GM23338 (cell line): ENCODE results near the gene FIGNL1. TPM values are rescaled to one million over a fixed set of nuclear protein-coding genes. Genes with fewer than 3 reads are reported as not detected.

ENCODE experiments used
- ATAC-seq: fragments of 200-7000 bp; cut with Tn5 transposase; 3 replicates; pipeline ENCODE4 v1.9.1; 2020
- DNase-seq: peaks from one replicate; pipeline ENCODE4 v3.0.0-alpha.2; 2015; ENCODE audit warnings: low spot score
- H2AFZ ChIP-seq: fragments of 200-600 bp; sonication (generic); 2 replicates; pipeline ENCODE4 v1.8.0; 2016; ENCODE audit warnings: antibody characterized with exemption, mild to moderate bottlenecking, moderate library complexity
- H3F3A ChIP-seq: fragments of 200-600 bp; sonication (generic); replicated peaks from 2 replicates; pipeline ENCODE4 v1.8.0; 2017; ENCODE audit warnings: antibody characterized with exemption, mixed run types, low read depth
- H3K27ac ChIP-seq: fragments of 200-600 bp; sonication (generic); 2 replicates; pipeline ENCODE4 v1.6.1; 2016; ENCODE audit warnings: low read depth
- H3K27me3 ChIP-seq: fragments of 200-600 bp; sonication (generic); 2 replicates; pipeline ENCODE4 v1.8.0; 2016; ENCODE audit warnings: mild to moderate bottlenecking, mixed run types, moderate library complexity; ENCODE audit not compliant: insufficient read depth
- H3K36me3 ChIP-seq: fragments of 200-600 bp; sonication (generic); 2 replicates; pipeline ENCODE4 v1.8.0; 2016; ENCODE audit warnings: mild to moderate bottlenecking; ENCODE audit not compliant: insufficient read depth
- H3K4me1 ChIP-seq: fragments of 200-600 bp; sonication (generic); 2 replicates; pipeline ENCODE4 v1.8.0; 2016; ENCODE audit warnings: mild to moderate bottlenecking, moderate library complexity; ENCODE audit not compliant: insufficient read depth
- H3K4me2 ChIP-seq: fragments of 200-600 bp; sonication (generic); 2 replicates; pipeline ENCODE4 v1.7.1; 2017; ENCODE audit warnings: mixed run types
- H3K4me3 ChIP-seq: fragments of 200-600 bp; sonication (generic); 2 replicates; pipeline ENCODE4 v1.6.1; 2016; ENCODE audit warnings: mixed run types
- H3K79me2 ChIP-seq: fragments of 200-600 bp; sonication (generic); replicated peaks from 2 replicates; pipeline ENCODE4 v1.8.0; 2017; ENCODE audit warnings: mild to moderate bottlenecking; ENCODE audit not compliant: insufficient read depth
- H3K9me2 ChIP-seq: fragments of 200-600 bp; sonication (generic); 2 replicates; pipeline ENCODE4 v1.8.0; 2017; ENCODE audit not compliant: insufficient read depth
- H4K20me1 ChIP-seq: fragments of 200-600 bp; sonication (generic); replicated peaks from 2 replicates; pipeline ENCODE4 v1.8.0; 2017; ENCODE audit warnings: mild to moderate bottlenecking; ENCODE audit not compliant: insufficient read depth
- H3K27ac Mint-ChIP-seq: 2 replicates; pipeline ENCODE4 v1.8.0; 2020; ENCODE audit warnings: inconsistent platforms, mild to moderate bottlenecking, moderate library complexity, mixed read lengths
- H3K27me3 Mint-ChIP-seq: 3 replicates; pipeline ENCODE4 v1.8.0; 2022; ENCODE audit warnings: low read depth, mild to moderate bottlenecking, moderate library complexity, mixed read lengths, inconsistent platforms; ENCODE audit not compliant: insufficient read depth, poor library complexity
- H3K36me3 Mint-ChIP-seq: 3 replicates; pipeline ENCODE4 v1.8.0; 2021; ENCODE audit warnings: low read depth, mild to moderate bottlenecking, inconsistent platforms, moderate library complexity, mixed read lengths
- H3K4me1 Mint-ChIP-seq: 3 replicates; pipeline ENCODE4 v1.8.0; 2020; ENCODE audit warnings: mild to moderate bottlenecking, inconsistent platforms, mixed read lengths
- H3K4me3 Mint-ChIP-seq: 3 replicates; pipeline ENCODE4 v1.8.0; 2021; ENCODE audit warnings: moderate library complexity, mild to moderate bottlenecking, inconsistent platforms, mixed read lengths
- H3K9me3 Mint-ChIP-seq: 3 replicates; pipeline ENCODE4 v1.8.0; 2020; ENCODE audit warnings: moderate library complexity, mild to moderate bottlenecking, inconsistent platforms, mixed read lengths
- CREB1 ChIP-seq: fragments of 250-450 bp; sonication (Bioruptor Pico); IDR thresholded peaks from 2 replicates; pipeline ENCODE4 v1.5.0; 2020; ENCODE audit warnings: low read depth, mild to moderate bottlenecking, moderate library complexity
- EZH2 ChIP-seq: fragments of 200-600 bp; sonication (generic); IDR thresholded peaks from one replicate; pipeline ENCODE4 v1.8.0; 2017; ENCODE audit warnings: antibody characterized with exemption, mild to moderate bottlenecking, low read depth; ENCODE audit not compliant: unreplicated experiment
- JUNB ChIP-seq: IDR thresholded peaks from one replicate; pipeline ENCODE4 v1.6.1; 2016; ENCODE audit warnings: antibody characterized with exemption; ENCODE audit not compliant: unreplicated experiment
- NANOG ChIP-seq: IDR thresholded peaks from 2 replicates; pipeline ENCODE4 v1.6.1; 2016; ENCODE audit warnings: antibody characterized with exemption, borderline replicate concordance
- ZNF331 ChIP-seq: fragments of 250-450 bp; sonication (Bioruptor Pico); IDR thresholded peaks from 2 replicates; pipeline ENCODE4 v1.5.0; 2020; ENCODE audit warnings: low read depth, mild to moderate bottlenecking, moderate library complexity
- polyA plus RNA-seq: library from polyadenylated mRNA; unstranded; fragments of >200 nt; fragmentation: Nextera tagmentation; extraction: Ambion mirVana; gene quantifications from 2 replicates; pipeline ENCODE4 v1.2.1, GENCODE V29; 2016
- total RNA-seq: library from RNA; depleted of rRNA; stranded (reverse); fragments of >200 nt; shearing (Covaris generic); gene quantifications from 2 replicates; pipeline ENCODE4 v1.2.3, GENCODE V29; 2014
- TF ChIP-seq, protein P1 (sequence below): fragments of 250-450 bp; sonication (Bioruptor Pico); IDR thresholded peaks from 2 replicates; pipeline ENCODE4 v1.5.0; 2020; ENCODE audit warnings: mild to moderate bottlenecking, moderate library complexity
- TF ChIP-seq, protein P2 (sequence below), 2 experiments: fragments of 200-600 bp in 1 of 2; sonication (generic) in 1 of 2; conservative IDR thresholded peaks; 2 replicates each; pipeline versions ENCODE4 v1.5.1 to v1.6.1; 2016 to 2017; ENCODE audit warnings: antibody characterized with exemption in 2 of 2, low read depth in 2 of 2, mild to moderate bottlenecking in 2 of 2, moderate library complexity in 1 of 2

The FIGNL1 gene
- total and polyA plus RNA-seq, 2 experiments from 2014 or later, result 6.6 to 24.9 TPM

DNA sequence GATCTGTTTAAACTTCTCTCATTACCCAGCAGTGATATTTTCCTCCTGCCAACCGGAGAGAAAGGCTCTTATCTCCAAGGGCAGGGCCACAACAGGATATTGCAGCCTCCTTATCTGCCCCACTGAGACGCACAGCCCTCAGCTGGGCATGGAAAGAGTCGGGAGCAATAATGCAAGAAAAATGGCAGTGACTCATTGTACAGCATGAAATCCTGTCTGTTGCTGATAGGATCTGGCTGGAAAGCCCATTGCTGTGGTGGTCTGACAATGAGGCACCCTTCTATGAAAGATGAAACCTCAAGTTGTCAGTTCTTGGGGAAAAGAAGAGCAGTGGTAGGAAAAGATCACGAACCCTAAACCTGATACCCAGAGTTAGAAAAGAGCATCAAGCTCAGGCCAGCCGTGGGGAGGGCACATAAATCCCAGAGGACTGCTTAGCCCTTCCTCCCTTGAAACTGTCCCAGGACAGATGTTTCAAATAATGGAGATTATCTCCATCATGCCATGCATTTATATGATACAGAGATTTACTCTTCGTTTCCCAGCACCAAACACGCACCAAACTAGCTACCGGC, 47.0 kb upstream of the FIGNL1 start:
- H3K4me3 ChIP-seq, result no peak overlapping the region
- Mint-ChIP-seq H3K36me3 (peaks cover 3% of the 10 kb centered on the region; the same call in 1 of the 3 replicates), H3K4me1 (peaks cover 3% of the 10 kb centered on the region; the same call in 1 of the 3 replicates), H3K27me3 (peaks cover 6% of the 10 kb centered on the region), H3K4me3 (no peak overlapping the region), H3K9me3 (no peaks in the 10 kb centered on the region; the same call in 2 of the 3 replicates), H3K27ac (no peak overlapping the region)
- no peak for DNase-seq
- H3K27me3 ChIP-seq, result no peaks in the 10 kb centered on the region
- H3K9me2 ChIP-seq, result 0 out of 2 replicates have a peak, but pooled peaks cover 3% of the 10 kb centered on the region
- no peaks in the 10 kb centered on the region for H3K79me2 ChIP-seq
- no peak overlapping the region for H3K27ac ChIP-seq
- H2AFZ ChIP-seq, result no peak overlapping the region
- H4K20me1 ChIP-seq, result no peaks in the 10 kb centered on the region
- no peak for ATAC-seq
- H3K4me1 ChIP-seq, result no peaks in the 10 kb centered on the region
- no peak for TF ChIP-seq EZH2
- no peak for TF ChIP-seq NANOG
- TF ChIP-seq, protein P1, sequence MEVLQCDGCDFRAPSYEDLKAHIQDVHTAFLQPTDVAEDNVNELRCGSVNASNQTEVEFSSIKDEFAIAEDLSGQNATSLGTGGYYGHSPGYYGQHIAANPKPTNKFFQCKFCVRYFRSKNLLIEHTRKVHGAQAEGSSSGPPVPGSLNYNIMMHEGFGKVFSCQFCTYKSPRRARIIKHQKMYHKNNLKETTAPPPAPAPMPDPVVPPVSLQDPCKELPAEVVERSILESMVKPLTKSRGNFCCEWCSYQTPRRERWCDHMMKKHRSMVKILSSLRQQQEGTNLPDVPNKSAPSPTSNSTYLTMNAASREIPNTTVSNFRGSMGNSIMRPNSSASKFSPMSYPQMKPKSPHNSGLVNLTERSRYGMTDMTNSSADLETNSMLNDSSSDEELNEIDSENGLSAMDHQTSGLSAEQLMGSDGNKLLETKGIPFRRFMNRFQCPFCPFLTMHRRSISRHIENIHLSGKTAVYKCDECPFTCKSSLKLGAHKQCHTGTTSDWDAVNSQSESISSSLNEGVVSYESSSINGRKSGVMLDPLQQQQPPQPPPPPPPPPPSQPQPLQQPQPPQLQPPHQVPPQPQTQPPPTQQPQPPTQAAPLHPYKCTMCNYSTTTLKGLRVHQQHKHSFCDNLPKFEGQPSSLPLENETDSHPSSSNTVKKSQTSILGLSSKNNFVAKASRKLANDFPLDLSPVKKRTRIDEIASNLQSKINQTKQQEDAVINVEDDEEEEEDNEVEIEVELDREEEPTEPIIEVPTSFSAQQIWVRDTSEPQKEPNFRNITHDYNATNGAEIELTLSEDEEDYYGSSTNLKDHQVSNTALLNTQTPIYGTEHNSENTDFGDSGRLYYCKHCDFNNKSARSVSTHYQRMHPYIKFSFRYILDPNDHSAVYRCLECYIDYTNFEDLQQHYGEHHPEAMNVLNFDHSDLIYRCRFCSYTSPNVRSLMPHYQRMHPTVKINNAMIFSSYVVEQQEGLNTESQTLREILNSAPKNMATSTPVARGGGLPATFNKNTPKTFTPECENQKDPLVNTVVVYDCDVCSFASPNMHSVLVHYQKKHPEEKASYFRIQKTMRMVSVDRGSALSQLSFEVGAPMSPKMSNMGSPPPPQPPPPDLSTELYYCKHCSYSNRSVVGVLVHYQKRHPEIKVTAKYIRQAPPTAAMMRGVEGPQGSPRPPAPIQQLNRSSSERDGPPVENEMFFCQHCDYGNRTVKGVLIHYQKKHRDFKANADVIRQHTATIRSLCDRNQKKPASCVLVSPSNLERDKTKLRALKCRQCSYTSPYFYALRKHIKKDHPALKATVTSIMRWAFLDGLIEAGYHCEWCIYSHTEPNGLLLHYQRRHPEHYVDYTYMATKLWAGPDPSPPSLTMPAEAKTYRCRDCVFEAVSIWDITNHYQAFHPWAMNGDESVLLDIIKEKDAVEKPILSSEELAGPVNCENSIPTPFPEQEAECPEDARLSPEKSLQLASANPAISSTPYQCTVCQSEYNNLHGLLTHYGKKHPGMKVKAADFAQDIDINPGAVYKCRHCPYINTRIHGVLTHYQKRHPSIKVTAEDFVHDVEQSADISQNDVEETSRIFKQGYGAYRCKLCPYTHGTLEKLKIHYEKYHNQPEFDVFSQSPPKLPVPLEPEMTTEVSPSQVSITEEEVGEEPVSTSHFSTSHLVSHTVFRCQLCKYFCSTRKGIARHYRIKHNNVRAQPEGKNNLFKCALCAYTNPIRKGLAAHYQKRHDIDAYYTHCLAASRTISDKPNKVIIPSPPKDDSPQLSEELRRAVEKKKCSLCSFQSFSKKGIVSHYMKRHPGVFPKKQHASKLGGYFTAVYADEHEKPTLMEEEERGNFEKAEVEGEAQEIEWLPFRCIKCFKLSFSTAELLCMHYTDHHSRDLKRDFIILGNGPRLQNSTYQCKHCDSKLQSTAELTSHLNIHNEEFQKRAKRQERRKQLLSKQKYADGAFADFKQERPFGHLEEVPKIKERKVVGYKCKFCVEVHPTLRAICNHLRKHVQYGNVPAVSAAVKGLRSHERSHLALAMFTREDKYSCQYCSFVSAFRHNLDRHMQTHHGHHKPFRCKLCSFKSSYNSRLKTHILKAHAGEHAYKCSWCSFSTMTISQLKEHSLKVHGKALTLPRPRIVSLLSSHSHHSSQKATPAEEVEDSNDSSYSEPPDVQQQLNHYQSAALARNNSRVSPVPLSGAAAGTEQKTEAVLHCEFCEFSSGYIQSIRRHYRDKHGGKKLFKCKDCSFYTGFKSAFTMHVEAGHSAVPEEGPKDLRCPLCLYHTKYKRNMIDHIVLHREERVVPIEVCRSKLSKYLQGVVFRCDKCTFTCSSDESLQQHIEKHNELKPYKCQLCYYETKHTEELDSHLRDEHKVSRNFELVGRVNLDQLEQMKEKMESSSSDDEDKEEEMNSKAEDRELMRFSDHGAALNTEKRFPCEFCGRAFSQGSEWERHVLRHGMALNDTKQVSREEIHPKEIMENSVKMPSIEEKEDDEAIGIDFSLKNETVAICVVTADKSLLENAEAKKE (CRISPR knock-in tag), result no peak
- TF ChIP-seq, protein P2, sequence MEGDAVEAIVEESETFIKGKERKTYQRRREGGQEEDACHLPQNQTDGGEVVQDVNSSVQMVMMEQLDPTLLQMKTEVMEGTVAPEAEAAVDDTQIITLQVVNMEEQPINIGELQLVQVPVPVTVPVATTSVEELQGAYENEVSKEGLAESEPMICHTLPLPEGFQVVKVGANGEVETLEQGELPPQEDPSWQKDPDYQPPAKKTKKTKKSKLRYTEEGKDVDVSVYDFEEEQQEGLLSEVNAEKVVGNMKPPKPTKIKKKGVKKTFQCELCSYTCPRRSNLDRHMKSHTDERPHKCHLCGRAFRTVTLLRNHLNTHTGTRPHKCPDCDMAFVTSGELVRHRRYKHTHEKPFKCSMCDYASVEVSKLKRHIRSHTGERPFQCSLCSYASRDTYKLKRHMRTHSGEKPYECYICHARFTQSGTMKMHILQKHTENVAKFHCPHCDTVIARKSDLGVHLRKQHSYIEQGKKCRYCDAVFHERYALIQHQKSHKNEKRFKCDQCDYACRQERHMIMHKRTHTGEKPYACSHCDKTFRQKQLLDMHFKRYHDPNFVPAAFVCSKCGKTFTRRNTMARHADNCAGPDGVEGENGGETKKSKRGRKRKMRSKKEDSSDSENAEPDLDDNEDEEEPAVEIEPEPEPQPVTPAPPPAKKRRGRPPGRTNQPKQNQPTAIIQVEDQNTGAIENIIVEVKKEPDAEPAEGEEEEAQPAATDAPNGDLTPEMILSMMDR (conservative IDR thresholded peaks at IDR 0.05; ENCODE audit: low read depth in 2 of 2), result no peak
- TF ChIP-seq ZNF331 (CRISPR knock-in tag), result no peak
- no peak for TF ChIP-seq JUNB
- no peak for TF ChIP-seq CREB1 (CRISPR knock-in tag)
- no peaks in the 10 kb centered on the region; the same call in 1 of the 2 replicates for H3K36me3 ChIP-seq
- H3K4me2 ChIP-seq, result no peak overlapping the region
- H3F3A ChIP-seq, result no peaks in the 10 kb centered on the region
